ENCODE results near the gene C3orf80.
"Not testable (repeated sequence)": the region's sequence is repeated elsewhere in the genome, so short reads cannot be mapped to it uniquely, and the experiment has no call there.

The C3orf80 gene

DNA sequence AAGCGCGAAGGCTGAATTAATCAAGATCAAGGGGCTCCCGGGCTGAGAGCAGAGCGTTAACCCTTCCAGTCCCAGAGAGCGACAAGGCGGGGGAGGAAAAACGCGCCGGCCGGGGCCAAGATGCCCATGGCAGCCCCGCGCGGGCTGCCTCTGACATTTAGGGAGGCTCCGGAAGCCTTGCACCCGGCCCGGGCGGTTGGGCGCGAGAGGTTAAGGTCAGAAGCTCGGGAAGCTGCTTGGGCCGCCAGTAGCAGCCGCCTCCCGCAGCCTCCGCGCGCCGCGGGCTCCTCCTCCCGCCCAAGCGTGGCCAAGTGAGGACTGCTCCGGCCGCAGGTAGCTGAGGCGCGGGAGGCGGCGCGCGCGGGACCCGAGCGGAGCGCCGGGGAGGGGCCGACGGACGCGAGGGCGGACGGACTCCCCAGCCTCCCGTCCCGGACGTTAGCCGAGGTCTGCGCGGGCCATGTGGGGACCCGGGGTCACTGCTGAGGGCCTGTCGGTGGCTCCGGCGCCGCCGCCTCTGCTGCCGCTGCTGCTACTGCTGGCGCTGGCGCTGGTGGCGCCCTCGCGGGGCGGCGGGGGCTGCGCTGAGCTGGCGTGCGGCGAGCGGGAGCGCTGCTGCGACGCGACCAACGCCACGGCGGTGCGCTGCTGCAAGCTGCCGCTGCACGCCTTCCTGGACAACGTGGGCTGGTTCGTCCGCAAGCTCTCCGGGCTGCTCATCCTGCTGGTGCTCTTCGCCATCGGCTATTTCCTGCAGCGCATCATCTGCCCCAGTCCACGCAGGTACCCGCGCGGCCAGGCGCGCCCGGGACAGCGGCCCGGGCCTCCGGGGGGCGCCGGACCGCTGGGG is at the start of gene C3orf80:
TSS of gene C3orf80 (plus strand) at position 247 of the 850 bp plus-strand sequence. CDS start at position 461, 214 bp downstream.
- Histone ChIP-seq H3K4me3 (ENCODE audit: low read depth, low read length) (peak within 1 kb of the TSS; percentile 41), H3K27ac (peak within 1 kb of the TSS; percentile 81), H3K36me3 (no peaks in the 10 kb centered on the region), H3K27me3 (ENCODE audit: insufficient read depth, low read depth, severe bottlenecking) (peaks cover 4% of the 10 kb centered on the region), H3K9me3 (ENCODE audit: severe bottlenecking) (no peaks in the 10 kb centered on the region)
- TF ChIP-seq, protein P1, sequence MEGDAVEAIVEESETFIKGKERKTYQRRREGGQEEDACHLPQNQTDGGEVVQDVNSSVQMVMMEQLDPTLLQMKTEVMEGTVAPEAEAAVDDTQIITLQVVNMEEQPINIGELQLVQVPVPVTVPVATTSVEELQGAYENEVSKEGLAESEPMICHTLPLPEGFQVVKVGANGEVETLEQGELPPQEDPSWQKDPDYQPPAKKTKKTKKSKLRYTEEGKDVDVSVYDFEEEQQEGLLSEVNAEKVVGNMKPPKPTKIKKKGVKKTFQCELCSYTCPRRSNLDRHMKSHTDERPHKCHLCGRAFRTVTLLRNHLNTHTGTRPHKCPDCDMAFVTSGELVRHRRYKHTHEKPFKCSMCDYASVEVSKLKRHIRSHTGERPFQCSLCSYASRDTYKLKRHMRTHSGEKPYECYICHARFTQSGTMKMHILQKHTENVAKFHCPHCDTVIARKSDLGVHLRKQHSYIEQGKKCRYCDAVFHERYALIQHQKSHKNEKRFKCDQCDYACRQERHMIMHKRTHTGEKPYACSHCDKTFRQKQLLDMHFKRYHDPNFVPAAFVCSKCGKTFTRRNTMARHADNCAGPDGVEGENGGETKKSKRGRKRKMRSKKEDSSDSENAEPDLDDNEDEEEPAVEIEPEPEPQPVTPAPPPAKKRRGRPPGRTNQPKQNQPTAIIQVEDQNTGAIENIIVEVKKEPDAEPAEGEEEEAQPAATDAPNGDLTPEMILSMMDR (IDR thresholded peaks at IDR 0.05; ENCODE audit: low read depth, low read length): peak; percentile 43
- peak; percentile 87 for DNase-seq

DNA sequence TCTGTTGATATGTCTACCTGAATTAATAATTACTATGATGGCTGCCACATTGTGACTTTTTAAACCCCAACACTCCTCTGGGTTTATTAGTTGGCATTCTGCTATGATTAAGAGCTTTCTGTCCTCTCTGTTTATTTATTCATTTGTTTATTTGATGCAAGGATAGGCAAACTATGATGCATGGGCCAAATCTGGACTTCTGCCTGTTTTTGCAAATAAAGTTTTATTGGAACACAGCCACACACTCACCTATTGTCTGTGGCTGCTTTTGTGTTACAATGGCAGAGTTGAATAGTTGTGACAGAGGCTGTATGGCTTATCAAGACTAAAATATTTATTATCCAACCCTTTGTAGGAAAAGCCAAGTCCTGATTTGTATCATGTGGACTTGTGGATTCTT is 48.3 kb upstream of the C3orf80 start:
- Histone ChIP-seq H3K27ac (no peak overlapping the region), H3K9me3 (ENCODE audit: severe bottlenecking) (peaks cover 3% of the 10 kb centered on the region), H3K4me3 (ENCODE audit: low read depth, low read length) (no peak overlapping the region), H3K36me3 (no peaks in the 10 kb centered on the region), H3K27me3 (ENCODE audit: insufficient read depth, low read depth, severe bottlenecking) (no peaks in the 10 kb centered on the region)
- no peak for DNase-seq
- TF ChIP-seq, protein P1 (IDR thresholded peaks at IDR 0.05; ENCODE audit: low read depth, low read length): no peak

DNA sequence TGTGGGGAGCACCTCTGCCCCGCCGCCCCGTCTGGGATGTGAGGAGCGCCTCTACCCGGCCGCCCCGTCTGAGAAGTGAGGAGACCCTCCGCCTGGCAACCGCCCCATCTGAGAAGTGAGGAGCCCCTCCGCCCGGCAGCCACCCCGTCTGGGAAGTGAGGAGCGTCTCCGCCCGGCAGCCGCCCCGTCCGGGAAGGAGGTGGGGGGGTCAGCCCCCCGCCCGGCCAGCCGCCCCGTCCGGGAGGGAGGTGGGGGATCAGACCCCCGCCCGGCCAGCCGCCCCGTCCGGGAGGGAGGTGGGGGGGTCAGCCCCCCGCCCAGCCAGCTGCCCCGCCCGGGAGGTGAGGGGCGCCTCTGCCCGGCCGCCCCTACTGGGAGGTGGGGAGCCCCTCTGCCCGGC is 46.6 kb upstream of the C3orf80 start:
- H3K27ac ChIP-seq; H3K9me3 ChIP-seq (ENCODE audit: severe bottlenecking); H3K36me3 ChIP-seq; H3K4me3 ChIP-seq (ENCODE audit: low read depth, low read length); DNase-seq; H3K27me3 ChIP-seq (ENCODE audit: insufficient read depth, low read depth, severe bottlenecking): not testable (repeated sequence)

DNA sequence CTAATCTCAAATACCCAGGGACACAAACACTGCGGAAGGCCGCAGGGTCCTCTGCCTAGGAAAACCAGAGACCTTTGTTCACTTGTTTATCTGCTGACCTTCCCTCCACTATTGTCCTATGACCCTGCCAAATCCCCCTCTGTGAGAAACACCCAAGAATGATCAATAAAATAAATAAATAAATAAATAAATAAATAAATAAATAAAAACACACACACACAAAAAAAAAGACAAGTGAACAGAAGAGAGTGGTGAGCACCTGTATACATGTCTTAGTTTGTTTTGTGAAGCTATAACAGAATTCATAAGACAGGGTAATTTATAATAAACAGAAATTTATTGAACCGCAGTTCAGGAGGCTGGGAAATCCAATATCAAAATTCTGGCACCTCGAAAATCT is 45.8 kb upstream of the C3orf80 start:
- H3K9me3 ChIP-seq (ENCODE audit: severe bottlenecking); DNase-seq; H3K36me3 ChIP-seq; H3K27me3 ChIP-seq (ENCODE audit: insufficient read depth, low read depth, severe bottlenecking); H3K27ac ChIP-seq; H3K4me3 ChIP-seq (ENCODE audit: low read depth, low read length): not testable (repeated sequence)

DNA sequence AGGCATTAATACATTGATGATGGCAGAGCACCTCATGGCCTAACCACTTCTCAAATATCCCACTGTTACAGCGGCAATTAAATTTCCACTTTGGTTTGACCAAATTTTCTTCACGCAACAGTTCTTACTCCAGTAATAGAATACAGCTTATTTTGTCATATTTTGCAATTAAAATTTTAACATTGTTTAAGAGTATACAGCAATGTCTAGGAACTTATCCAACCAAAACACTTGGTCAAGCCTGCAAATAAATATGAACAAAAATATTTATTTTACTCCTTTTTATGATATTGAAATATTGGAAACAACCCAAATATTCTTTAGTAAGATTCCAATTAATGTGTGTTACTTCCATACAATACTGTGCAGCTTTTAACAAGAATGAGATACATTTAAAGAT is 45.3 kb upstream of the C3orf80 start:
- TF ChIP-seq, protein P1 (IDR thresholded peaks at IDR 0.05; ENCODE audit: low read depth, low read length): no peak
- H3K36me3 ChIP-seq: no peaks in the 10 kb centered on the region
- peaks cover 3% of the 10 kb centered on the region for H3K9me3 ChIP-seq (ENCODE audit: severe bottlenecking)
- DNase-seq: no peak
- no peaks in the 10 kb centered on the region for H3K27me3 ChIP-seq (ENCODE audit: insufficient read depth, low read depth, severe bottlenecking)
- H3K27ac ChIP-seq: no peak overlapping the region
- H3K4me3 ChIP-seq (ENCODE audit: low read depth, low read length): no peak overlapping the region

DNA sequence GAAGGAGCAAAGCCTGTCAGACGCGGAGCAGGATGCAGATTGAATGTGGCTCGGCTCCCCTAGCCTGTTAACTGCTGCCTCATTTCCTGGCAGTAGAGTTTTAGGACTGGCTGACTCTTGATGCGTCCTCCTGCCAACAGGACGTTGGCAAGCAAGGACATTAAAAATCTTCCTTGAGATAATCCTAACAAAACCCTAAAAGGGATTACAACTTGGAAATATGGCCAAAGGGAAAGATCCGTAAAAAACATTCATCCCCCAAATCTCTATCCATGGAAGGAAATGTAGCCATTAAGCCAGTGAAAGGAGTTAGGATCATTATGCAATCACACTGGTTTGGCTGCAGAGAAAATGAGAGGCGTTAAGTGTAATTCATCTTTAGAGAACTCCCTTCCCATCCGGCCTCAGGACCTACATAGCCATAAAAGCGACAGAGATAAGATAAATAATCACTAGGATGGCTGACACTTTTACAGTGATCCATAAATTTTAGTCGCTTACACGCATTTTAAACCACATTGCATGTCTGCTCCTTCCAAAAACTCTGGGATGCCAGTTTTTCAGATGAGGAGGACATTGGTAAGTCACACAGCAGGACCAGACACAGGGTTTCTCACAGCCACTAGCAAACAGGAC is 44.5 kb upstream of the C3orf80 start:
- Histone ChIP-seq H3K9me3 (ENCODE audit: severe bottlenecking) (peaks cover 3% of the 10 kb centered on the region), H3K36me3 (no peaks in the 10 kb centered on the region), H3K4me3 (ENCODE audit: low read depth, low read length) (no peak overlapping the region), H3K27me3 (ENCODE audit: insufficient read depth, low read depth, severe bottlenecking) (no peaks in the 10 kb centered on the region), H3K27ac (no peak overlapping the region)
- DNase-seq: no peak
- TF ChIP-seq, protein P1 (IDR thresholded peaks at IDR 0.05; ENCODE audit: low read depth, low read length): no peak

Measured in WERI-Rb-1 (cell line).